Endothelial cell of umbilical vein (primary cell): Measurements from ENCODE around the gene RABEP2. TPM values are rescaled to one million over a fixed set of nuclear protein-coding genes. Genes with fewer than 3 reads are reported as not detected.

Experiments used
- BruUV-seq: library from RNA; stranded (reverse); fragments of 400-500 nt; replicated peaks from 2 replicates; lab custom pipeline; 2021; lab: Mats Ljungman, UMichigan
- CTCF ChIA-PET: fragments of 300-600, 350-600 bp; sonication (Branson Sonifier 250); formaldehyde crosslinking; loops from one replicate; lab custom pipeline; 2021; ENCODE audit warnings: antibody characterized with exemption, inconsistent platforms; lab: Charles Lee
- POLR2A ChIA-PET: fragments of 300-600, 350-600 bp; sonication (Branson Sonifier 250); formaldehyde crosslinking; loops from one replicate; lab custom pipeline; 2021; ENCODE audit warnings: antibody characterized with exemption, inconsistent platforms; lab: Charles Lee
- DNase-seq: peaks from one replicate; pipeline ENCODE4 v3.0.0-alpha.2; 2011; ENCODE audit warnings: low read depth, low spot score
- FAIRE-seq: peaks from 2 replicates; lab custom pipeline; 2011; peaks lifted over from hg19 to GRCh38; lab: Jason Lieb, UNC
- H2AFZ ChIP-seq: 2 replicates; pipeline ENCODE4 v1.6.0; 2012; ENCODE audit warnings: low read depth, low read length, control low read depth, inconsistent platforms
- H3K27ac ChIP-seq: 2 replicates; pipeline ENCODE4 v1.5.1; 2011; ENCODE audit warnings: low read depth, mild to moderate bottlenecking, control low read depth, low read length, moderate library complexity; ENCODE audit not compliant: insufficient read depth
- H3K27me3 ChIP-seq, 2 experiments: 2 replicates each; pipeline versions ENCODE4 v1.6.0 to v1.6.1; 2011; ENCODE audit warnings: low read length in 2 of 2, mixed read lengths in 1 of 2; ENCODE audit not compliant: control insufficient read depth in 2 of 2, insufficient read depth in 2 of 2
- H3K36me3 ChIP-seq, 2 experiments: 2 replicates in 1 of 2; 3 replicates in 1 of 2; pipeline ENCODE4 v1.5.1; 2011; ENCODE audit warnings: low read length in 2 of 2, mild to moderate bottlenecking in 1 of 2, moderate library complexity in 1 of 2; ENCODE audit not compliant: control insufficient read depth in 2 of 2, insufficient read depth in 2 of 2; ENCODE audit errors: extremely low read depth in 1 of 2
- H3K4me1 ChIP-seq: 3 replicates; pipeline ENCODE4 v1.5.1; 2011; ENCODE audit warnings: mild to moderate bottlenecking, low read length; ENCODE audit not compliant: control insufficient read depth, insufficient read depth; ENCODE audit errors: extremely low read depth
- H3K4me2 ChIP-seq: 2 replicates; pipeline ENCODE4 v1.6.1; 2011; ENCODE audit warnings: low read length, control low read depth, mixed read lengths; ENCODE audit not compliant: insufficient read depth
- H3K4me3 ChIP-seq, 3 experiments: fragments of 200-600 bp in 1 of 3; sonication (generic), shearing (Covaris generic) in 1 of 3; replicated peaks in 1 of 3; 2 replicates each; pipeline ENCODE4 v1.5.1; 2011 to 2016; ENCODE audit warnings: control low read depth in 3 of 3, low read length in 3 of 3, mild to moderate bottlenecking in 2 of 3, inconsistent platforms in 1 of 3, low read depth in 1 of 3, moderate library complexity in 1 of 3; ENCODE audit not compliant: insufficient read depth in 1 of 3
- H3K79me2 ChIP-seq: 2 replicates; pipeline ENCODE4 v1.6.0; 2012; ENCODE audit warnings: low read length, inconsistent platforms; ENCODE audit not compliant: control insufficient read depth, insufficient read depth
- H3K9ac ChIP-seq: replicated peaks from 2 replicates; pipeline ENCODE3; 2011; ENCODE audit warnings: low read length, control low read depth; ENCODE audit not compliant: insufficient read depth; ENCODE audit errors: extremely low read depth
- H3K9me1 ChIP-seq: replicated peaks from 3 replicates; pipeline ENCODE4 v1.6.0; 2011; ENCODE audit warnings: mild to moderate bottlenecking, low read length; ENCODE audit not compliant: control insufficient read depth, insufficient read depth; ENCODE audit errors: extremely low read depth
- H3K9me3 ChIP-seq: replicated peaks from 2 replicates; pipeline ENCODE4 v1.5.1; 2012; ENCODE audit warnings: low read length, inconsistent platforms; ENCODE audit not compliant: control insufficient read depth, insufficient read depth
- H4K20me1 ChIP-seq: replicated peaks from 2 replicates; pipeline ENCODE3; 2011; ENCODE audit warnings: mild to moderate bottlenecking, low read length; ENCODE audit not compliant: control insufficient read depth, insufficient read depth; ENCODE audit errors: extremely low read depth
- EZH2 ChIP-seq: IDR thresholded peaks from 2 replicates; pipeline ENCODE4 v1.6.1; 2012; ENCODE audit warnings: borderline replicate concordance, low read depth, mild to moderate bottlenecking, moderate library complexity, low read length, inconsistent platforms; ENCODE audit not compliant: severe bottlenecking
- FOS ChIP-seq: IDR thresholded peaks from 2 replicates; pipeline ENCODE4 v1.6.1; 2011; ENCODE audit warnings: mild to moderate bottlenecking, low read length, moderate library complexity, borderline replicate concordance; ENCODE audit not compliant: insufficient read depth
- GATA2 ChIP-seq: IDR thresholded peaks from 2 replicates; pipeline ENCODE4 v1.7.0; 2011; ENCODE audit warnings: low read depth, mild to moderate bottlenecking, moderate library complexity, mixed read lengths, low read length; ENCODE audit not compliant: insufficient read length, insufficient read depth
- JUN ChIP-seq: IDR thresholded peaks from 2 replicates; pipeline ENCODE4 v1.6.1; 2011; ENCODE audit warnings: borderline replicate concordance, low read depth; ENCODE audit not compliant: insufficient read length, insufficient read depth
- MYC ChIP-seq: IDR thresholded peaks from one replicate; pipeline ENCODE4 v1.6.1; 2011; ENCODE audit warnings: mild to moderate bottlenecking, low read depth, low read length
- POLR2A ChIP-seq: IDR thresholded peaks from 2 replicates; pipeline ENCODE4 v1.6.1; 2012; ENCODE audit warnings: low read depth, mild to moderate bottlenecking, control low read depth, low read length
- POLR2AphosphoS5 ChIP-seq: IDR thresholded peaks from 2 replicates; pipeline ENCODE4 v1.6.1; 2012; ENCODE audit warnings: low read depth, mild to moderate bottlenecking, control low read depth, low read length, moderate library complexity; ENCODE audit not compliant: insufficient read depth
- dilution Hi-C: fragments of 300-500 bp; cut with MboI; formaldehyde crosslinking; loops from one replicate; pipeline ENCODE4 v1.15.0; 2019; ENCODE audit warnings: low sequenced_read_pairs; ENCODE audit not compliant: extremely low pct_ligation_motif_present
- intact Hi-C: fragments of 100-400 bp; cut with micrococcal nuclease; formaldehyde crosslinking; loops from one replicate; pipeline ENCODE4 v1.10.0; 2022
- polyA plus RNA-seq, 4 experiments: library from polyadenylated mRNA; depleted of rRNA in 3 of 4; stranded (reverse) in 3 of 4; unstranded in 1 of 4; fragments of >200 nt; gene quantifications; 2 replicates each; pipeline versions ENCODE4 v1.2.1 to v1.2.3, GENCODE V29; 2011 to 2012; ENCODE audit warnings: missing spikeins in 1 of 4
- total RNA-seq: library from RNA; stranded (reverse); gene quantifications from 2 replicates; pipeline ENCODE4 v1.2.3, GENCODE V29; 2021
- TF ChIP-seq, protein P1 (sequence below), 2 donors: IDR thresholded peaks; 1 replicate in 1 of 2; 2 replicates in 1 of 2; pipeline ENCODE4 v1.5.1; 2011; ENCODE audit warnings: low read length in 2 of 2, mild to moderate bottlenecking in 2 of 2, moderate library complexity in 2 of 2, control low read depth in 1 of 2, inconsistent platforms in 1 of 2, low read depth in 1 of 2; ENCODE audit not compliant: insufficient read depth in 1 of 2; ENCODE audit errors: extremely low read depth in 1 of 2
- TF ChIP-seq, protein P2 (sequence below): IDR thresholded peaks from 2 replicates; pipeline ENCODE4 v1.6.1; 2011; ENCODE audit not compliant: insufficient read depth, insufficient read length

Gene RABEP2
- total and polyA plus RNA-seq, 2 donors (not counting 3 experiments of a cell fraction or from before 2014, with no cell fraction given) = 25.9 to 37.4 TPM

DNA sequence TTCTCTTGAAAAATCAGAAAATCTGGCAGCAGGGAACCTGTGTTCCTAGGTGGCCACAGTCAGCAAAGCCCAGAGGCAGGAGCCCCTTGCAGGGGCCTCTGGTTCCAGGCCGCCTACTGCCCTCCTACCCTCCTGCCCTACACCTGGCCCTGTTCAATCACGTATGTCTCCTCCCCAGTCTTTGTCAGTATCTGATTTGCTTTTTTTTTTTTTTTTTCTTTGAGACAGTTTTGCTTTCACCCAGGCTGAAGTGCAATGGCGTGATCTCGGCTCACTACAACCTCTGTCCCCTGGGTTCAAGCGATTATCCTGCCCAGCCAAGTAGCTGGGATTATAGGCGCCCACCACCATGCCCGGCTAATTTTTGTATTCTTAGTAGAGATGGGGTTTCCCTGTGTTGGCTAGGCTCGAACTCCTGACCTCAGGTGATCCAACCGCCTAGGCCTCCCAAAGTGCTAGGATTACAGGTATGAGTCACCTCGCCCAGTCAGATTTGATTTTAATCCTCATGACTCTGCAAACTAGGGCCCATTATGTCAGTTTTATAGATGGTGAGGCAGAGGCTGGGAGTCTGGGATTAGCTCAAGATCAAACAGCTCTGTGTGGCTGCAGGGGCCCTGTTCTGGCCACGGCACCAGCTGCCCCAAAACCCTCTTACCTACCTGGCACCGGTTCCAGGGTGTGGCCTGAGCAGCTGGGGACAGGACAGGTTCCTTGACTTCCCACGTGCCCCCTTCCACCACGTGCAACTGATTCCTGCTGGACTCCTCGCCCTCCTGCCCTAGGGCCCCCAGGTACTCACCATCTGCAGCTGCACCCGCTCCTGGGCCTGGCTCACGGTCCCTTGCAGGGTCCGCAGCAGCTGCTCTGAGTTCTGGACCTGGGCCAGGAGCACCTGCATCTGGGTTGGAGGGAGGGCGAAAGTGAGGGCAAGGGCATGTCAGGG, 14.7 kb downstream of the RABEP2 start:
- no peaks in the 10 kb centered on the region for H3K79me2 ChIP-seq
- peaks cover 0 to 27% of the 10 kb centered on the region in 2 experiments for H3K36me3 ChIP-seq
- H3K9me1 ChIP-seq = no peaks in the 10 kb centered on the region
- no TSS peak for BruUV-seq
- H3K9me3 ChIP-seq = no peaks in the 10 kb centered on the region
- no peak overlapping the region for H3K9ac ChIP-seq
- no peaks in the 10 kb centered on the region for H3K4me1 ChIP-seq
- ChIA-PET POLR2A (no interaction called here), CTCF (interaction anchor here (2.1 kb wide), 1 partner anchor 13 kb away, joined by 5 read pairs; no protein-coding TSS in a partner anchor)
- TF ChIP-seq POLR2AphosphoS5 = no peak
- TF ChIP-seq, protein P1, sequence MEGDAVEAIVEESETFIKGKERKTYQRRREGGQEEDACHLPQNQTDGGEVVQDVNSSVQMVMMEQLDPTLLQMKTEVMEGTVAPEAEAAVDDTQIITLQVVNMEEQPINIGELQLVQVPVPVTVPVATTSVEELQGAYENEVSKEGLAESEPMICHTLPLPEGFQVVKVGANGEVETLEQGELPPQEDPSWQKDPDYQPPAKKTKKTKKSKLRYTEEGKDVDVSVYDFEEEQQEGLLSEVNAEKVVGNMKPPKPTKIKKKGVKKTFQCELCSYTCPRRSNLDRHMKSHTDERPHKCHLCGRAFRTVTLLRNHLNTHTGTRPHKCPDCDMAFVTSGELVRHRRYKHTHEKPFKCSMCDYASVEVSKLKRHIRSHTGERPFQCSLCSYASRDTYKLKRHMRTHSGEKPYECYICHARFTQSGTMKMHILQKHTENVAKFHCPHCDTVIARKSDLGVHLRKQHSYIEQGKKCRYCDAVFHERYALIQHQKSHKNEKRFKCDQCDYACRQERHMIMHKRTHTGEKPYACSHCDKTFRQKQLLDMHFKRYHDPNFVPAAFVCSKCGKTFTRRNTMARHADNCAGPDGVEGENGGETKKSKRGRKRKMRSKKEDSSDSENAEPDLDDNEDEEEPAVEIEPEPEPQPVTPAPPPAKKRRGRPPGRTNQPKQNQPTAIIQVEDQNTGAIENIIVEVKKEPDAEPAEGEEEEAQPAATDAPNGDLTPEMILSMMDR (IDR thresholded peaks at IDR 0.05; ENCODE audit: extremely low read depth in 1 of 2, insufficient read depth in 1 of 2, low read depth in 1 of 2, low read length in 2 of 2) = no peak
- no peak for TF ChIP-seq EZH2
- TF ChIP-seq MYC = no peak
- TF ChIP-seq POLR2A = no peak
- TF ChIP-seq GATA2 = no peak
- no peak for TF ChIP-seq FOS
- TF ChIP-seq, protein P2, sequence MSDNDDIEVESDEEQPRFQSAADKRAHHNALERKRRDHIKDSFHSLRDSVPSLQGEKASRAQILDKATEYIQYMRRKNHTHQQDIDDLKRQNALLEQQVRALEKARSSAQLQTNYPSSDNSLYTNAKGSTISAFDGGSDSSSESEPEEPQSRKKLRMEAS = no peak
- no peak for TF ChIP-seq JUN
- H3K27ac ChIP-seq = no peak overlapping the region
- intact Hi-C loops = no loop called here
- H3K4me3 ChIP-seq = no peak overlapping the region
- no peaks in the 10 kb centered on the region for H3K27me3 ChIP-seq
- dilution Hi-C loops = no loop called here
- DNase-seq (no peak), FAIRE-seq (no peak)
- no peaks in the 10 kb centered on the region for H4K20me1 ChIP-seq
- no peak overlapping the region for H3K4me2 ChIP-seq
- no peak overlapping the region for H2AFZ ChIP-seq
